Measurements from ENCODE around the gene COX4I1. TPM values are rescaled to one million over a fixed set of nuclear protein-coding genes. Genes with fewer than 3 reads are reported as not detected.

COX4I1 gene
- total RNA-seq, 1 donor from 2014 or later, result 346 TPM

GRCh38 chr16:85840801-85841200 lies 41.3 kb downstream of the COX4I1 start:
- no peak overlapping the region for H3K4me3 Mint-ChIP-seq
- H3K4me1 Mint-ChIP-seq, result peaks cover 9% of the 10 kb centered on the region
- no peak for DNase-seq (ENCODE audit: low spot score in 2 of 2, unreplicated experiment in 2 of 2)
- H3K36me3 Mint-ChIP-seq, result no peaks in the 10 kb centered on the region
- H3K27me3 Mint-ChIP-seq (ENCODE audit: low read depth), result peaks cover 16% of the 10 kb centered on the region
- peaks cover 3% of the 10 kb centered on the region for H3K9me3 Mint-ChIP-seq
- no peak for TF ChIP-seq CTCF (IDR thresholded peaks at IDR 0.05; ENCODE audit: unreplicated experiment)
- H3K27ac Mint-ChIP-seq, result no peak overlapping the region

- Mint-ChIP-seq H3K36me3 (no peaks in the 10 kb centered on the region), H3K27me3 (ENCODE audit: low read depth) (no peaks in the 10 kb centered on the region), H3K4me1 (peaks cover 12% of the 10 kb centered on the region), H3K27ac (no peak overlapping the region), H3K9me3 (peaks cover 3% of the 10 kb centered on the region), H3K4me3 (no peak overlapping the region)
- DNase-seq (ENCODE audit: low spot score in 2 of 2, unreplicated experiment in 2 of 2), result no peak
- no peak for TF ChIP-seq CTCF (IDR thresholded peaks at IDR 0.05; ENCODE audit: unreplicated experiment)
These were observed 42.9 kb downstream of the COX4I1 start for GRCh38 chr16:85842435-85842834.

GRCh38 chr16:85842848-85843247 lies 43.4 kb downstream of the COX4I1 start:
- no peaks in the 10 kb centered on the region for H3K36me3 Mint-ChIP-seq
- no peak overlapping the region for H3K27ac Mint-ChIP-seq
- no peak for TF ChIP-seq CTCF (IDR thresholded peaks at IDR 0.05; ENCODE audit: unreplicated experiment)
- H3K9me3 Mint-ChIP-seq, result peaks cover 3% of the 10 kb centered on the region
- no peaks in the 10 kb centered on the region for H3K27me3 Mint-ChIP-seq (ENCODE audit: low read depth)
- no peak overlapping the region for H3K4me3 Mint-ChIP-seq
- peaks cover 13% of the 10 kb centered on the region for H3K4me1 Mint-ChIP-seq
- no peak for DNase-seq (ENCODE audit: low spot score in 2 of 2, unreplicated experiment in 2 of 2)

GRCh38 chr16:85843471-85844168 lies 44.1 kb downstream of the COX4I1 start:
- Mint-ChIP-seq H3K27ac (no peak overlapping the region), H3K4me3 (no peak overlapping the region), H3K36me3 (no peaks in the 10 kb centered on the region), H3K9me3 (peaks cover 3% of the 10 kb centered on the region), H3K27me3 (ENCODE audit: low read depth) (no peaks in the 10 kb centered on the region), H3K4me1 (peaks cover 17% of the 10 kb centered on the region)
- TF ChIP-seq CTCF (IDR thresholded peaks at IDR 0.05; ENCODE audit: unreplicated experiment), result no peak
- no peak for DNase-seq (ENCODE audit: low spot score in 2 of 2, unreplicated experiment in 2 of 2)

GRCh38 chr16:85844169-85844481 lies 44.6 kb downstream of the COX4I1 start:
- Mint-ChIP-seq H3K9me3 (peaks cover 3% of the 10 kb centered on the region), H3K27me3 (ENCODE audit: low read depth) (no peaks in the 10 kb centered on the region), H3K27ac (no peak overlapping the region), H3K4me3 (no peak overlapping the region), H3K36me3 (no peaks in the 10 kb centered on the region), H3K4me1 (peaks cover 17% of the 10 kb centered on the region)
- no peak for DNase-seq (ENCODE audit: low spot score in 2 of 2, unreplicated experiment in 2 of 2)
- TF ChIP-seq CTCF (IDR thresholded peaks at IDR 0.05; ENCODE audit: unreplicated experiment), result no peak

GRCh38 chr16:85844786-85845185 lies 45.3 kb downstream of the COX4I1 start:
- Mint-ChIP-seq H3K36me3 (no peaks in the 10 kb centered on the region), H3K4me3 (no peak overlapping the region), H3K27me3 (ENCODE audit: low read depth) (no peaks in the 10 kb centered on the region), H3K9me3 (peaks cover 3% of the 10 kb centered on the region), H3K27ac (peak overlapping the region; percentile 7), H3K4me1 (peaks cover 17% of the 10 kb centered on the region)
- TF ChIP-seq CTCF (IDR thresholded peaks at IDR 0.05; ENCODE audit: unreplicated experiment), result no peak
- no peak for DNase-seq (ENCODE audit: low spot score in 2 of 2, unreplicated experiment in 2 of 2)

Data from mesothelial cell of epicardium (in vitro differentiated cells).